ENCODE data around the gene FYN. TPM values are rescaled to one million over a fixed set of nuclear protein-coding genes. Genes with fewer than 3 reads are reported as not detected.
A peak's percentile ranks its signal among the peaks of the same experiment; 100 is the strongest.

FYN gene
- polyA plus RNA-seq, 3 donors: 88.4 to 149 (median 114) TPM

DNA sequence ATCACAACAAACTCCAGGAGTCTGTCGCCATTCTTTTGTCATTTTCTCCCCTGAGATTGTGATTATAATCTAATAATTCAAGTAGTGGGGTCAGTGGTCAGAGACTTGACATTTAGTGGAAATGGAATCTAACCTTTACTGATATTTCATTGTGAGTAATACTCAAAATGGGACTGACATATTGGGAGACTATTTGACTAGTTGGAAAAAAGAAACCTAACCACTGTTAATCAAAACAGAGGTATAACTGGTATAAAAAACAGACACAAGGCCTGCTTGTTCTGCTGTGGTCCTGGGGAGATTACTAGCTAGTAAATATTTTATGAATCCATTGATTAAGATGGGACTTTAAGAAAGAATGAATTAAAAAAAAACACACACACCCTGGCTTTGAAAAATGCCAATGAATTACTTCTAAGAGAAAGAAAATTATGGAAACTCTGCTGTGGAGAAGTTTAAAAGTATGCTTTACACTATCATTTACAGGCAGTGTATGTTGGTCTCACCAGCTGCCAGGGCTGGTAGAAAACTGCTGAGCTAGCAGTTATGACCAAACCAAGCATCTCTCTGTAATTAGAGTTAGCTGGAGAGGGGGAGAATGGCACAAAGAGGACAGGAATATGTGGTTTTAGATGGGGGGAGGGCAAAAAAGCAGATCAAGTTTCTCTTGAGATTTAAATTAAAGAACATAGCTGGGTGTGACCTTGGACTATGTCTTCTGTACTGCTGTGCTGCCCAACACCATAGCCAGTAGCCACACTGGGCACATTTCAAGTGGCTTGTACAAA, 103.7 kb downstream of the FYN start:
- peaks cover under 1 to 1% of the 10 kb centered on the region in 2 donors for H3K4me1 ChIP-seq (ENCODE audit: control insufficient read depth in 1 of 2, insufficient read depth in 2 of 2, low read length in 2 of 2)
- peaks cover 0 to 4% (median 0%) of the 10 kb centered on the region in 3 donors for H3K27me3 Mint-ChIP-seq (ENCODE audit: low read depth in 3 of 3)
- peaks cover 10 to 53% of the 10 kb centered on the region in 2 donors for H3K36me3 ChIP-seq (replicated peaks in 1 of 2; ENCODE audit: control insufficient read depth in 1 of 2, insufficient read depth in 2 of 2, low read length in 2 of 2)
- no peak overlapping the region for H3K4me2 ChIP-seq (replicated peaks; ENCODE audit: extremely low read depth, low read length, poor library complexity, severe bottlenecking)
- intact Hi-C loops (cut with micrococcal nuclease): no loop called here
- no peak overlapping the region for H3K4me3 ChIP-seq (replicated peaks in 1 of 3; ENCODE audit: low read depth in 2 of 3, low read length in 3 of 3)
- H3K27ac Mint-ChIP-seq: peak overlapping the region in 1 of 7 donors; percentile 69
- H2AFZ ChIP-seq (ENCODE audit: insufficient read depth, low read depth, low read length, poor library complexity, severe bottlenecking): no peak overlapping the region
- no peaks in the 10 kb centered on the region for H3K9me3 ChIP-seq (replicated peaks in 1 of 2; ENCODE audit: control insufficient read depth in 1 of 2, insufficient read depth in 1 of 2, low read length in 2 of 2)
- peaks cover 29 to 58% of the 10 kb centered on the region in 2 donors for H3K36me3 Mint-ChIP-seq
- H3K9ac ChIP-seq (ENCODE audit: insufficient read depth, low read length, poor library complexity, severe bottlenecking): no peak overlapping the region
- H4K20me1 ChIP-seq (ENCODE audit: insufficient read depth, low read length): peaks cover 94% of the 10 kb centered on the region
- H3K4me1 Mint-ChIP-seq: peaks cover 29% of the 10 kb centered on the region
- peaks cover 39% of the 10 kb centered on the region for H3K79me2 ChIP-seq (ENCODE audit: insufficient read depth, low read length)
- H3K4me3 Mint-ChIP-seq: no peak overlapping the region
- TF ChIP-seq CTCF (IDR thresholded peaks at IDR 0.05): no peak
- WGBS (ENCODE audit: insufficient coverage): no CpG with 5 or more reads among the region's 1 CpG
- peaks cover 0 to 3% (median 0%) of the 10 kb centered on the region in 7 donors for H3K9me3 Mint-ChIP-seq
- no peak overlapping the region for H3K27ac ChIP-seq (ENCODE audit: low read depth in 1 of 2, low read length in 2 of 2)
- no peak for DNase-seq
- H3K27me3 ChIP-seq (ENCODE audit: control insufficient read depth in 2 of 2, insufficient read depth in 2 of 2, low read length in 2 of 2): no peaks in the 10 kb centered on the region

GRCh38 chr6:111768431-111768770, 104.9 kb downstream of the FYN start:
- WGBS (ENCODE audit: insufficient coverage): no CpG with 5 or more reads among the region's 2 CpGs
- Histone ChIP-seq H4K20me1 (ENCODE audit: insufficient read depth, low read length) (peaks cover 94% of the 10 kb centered on the region), H3K79me2 (ENCODE audit: insufficient read depth, low read length) (peaks cover 45% of the 10 kb centered on the region), H3K27me3 (ENCODE audit: control insufficient read depth in 2 of 2, insufficient read depth in 2 of 2, low read length in 2 of 2) (no peaks in the 10 kb centered on the region), H3K4me3 (replicated peaks in 1 of 3; ENCODE audit: low read depth in 2 of 3, low read length in 3 of 3) (no peak overlapping the region), H3K27ac (ENCODE audit: low read depth in 1 of 2, low read length in 2 of 2) (no peak overlapping the region), H3K4me2 (replicated peaks; ENCODE audit: extremely low read depth, low read length, poor library complexity, severe bottlenecking) (no peak overlapping the region), H3K36me3 (replicated peaks in 1 of 2; ENCODE audit: control insufficient read depth in 1 of 2, insufficient read depth in 2 of 2, low read length in 2 of 2) (peaks cover 10 to 48% of the 10 kb centered on the region in 2 donors), H3K9ac (ENCODE audit: insufficient read depth, low read length, poor library complexity, severe bottlenecking) (no peak overlapping the region), H3K9me3 (replicated peaks in 1 of 2; ENCODE audit: control insufficient read depth in 1 of 2, insufficient read depth in 1 of 2, low read length in 2 of 2) (no peaks in the 10 kb centered on the region), H2AFZ (ENCODE audit: insufficient read depth, low read depth, low read length, poor library complexity, severe bottlenecking) (no peak overlapping the region), H3K4me1 (ENCODE audit: control insufficient read depth in 1 of 2, insufficient read depth in 2 of 2, low read length in 2 of 2) (peaks cover 4 to 5% of the 10 kb centered on the region in 2 donors)
- H3K27ac Mint-ChIP-seq: no peak overlapping the region
- no peak for DNase-seq
- no peak overlapping the region for H3K4me3 Mint-ChIP-seq
- intact Hi-C loops (cut with micrococcal nuclease): no loop called here
- H3K36me3 Mint-ChIP-seq: peaks cover 29 to 57% of the 10 kb centered on the region in 2 donors
- TF ChIP-seq CTCF (IDR thresholded peaks at IDR 0.05): no peak
- peaks cover 0 to 4% (median 0%) of the 10 kb centered on the region in 3 donors for H3K27me3 Mint-ChIP-seq (ENCODE audit: low read depth in 3 of 3)
- H3K9me3 Mint-ChIP-seq: peaks cover 0 to 3% (median 0%) of the 10 kb centered on the region in 7 donors
- peaks cover 33% of the 10 kb centered on the region for H3K4me1 Mint-ChIP-seq

All from CD14-positive monocyte (primary cell).